ENCODE results near the gene OSBPL3. TPM values are rescaled to one million over a fixed set of nuclear protein-coding genes. Genes with fewer than 3 reads are reported as not detected.

The OSBPL3 gene
- total RNA-seq, 2 experiments from 2014 or later = 41.2 to 45.1 TPM

DNA sequence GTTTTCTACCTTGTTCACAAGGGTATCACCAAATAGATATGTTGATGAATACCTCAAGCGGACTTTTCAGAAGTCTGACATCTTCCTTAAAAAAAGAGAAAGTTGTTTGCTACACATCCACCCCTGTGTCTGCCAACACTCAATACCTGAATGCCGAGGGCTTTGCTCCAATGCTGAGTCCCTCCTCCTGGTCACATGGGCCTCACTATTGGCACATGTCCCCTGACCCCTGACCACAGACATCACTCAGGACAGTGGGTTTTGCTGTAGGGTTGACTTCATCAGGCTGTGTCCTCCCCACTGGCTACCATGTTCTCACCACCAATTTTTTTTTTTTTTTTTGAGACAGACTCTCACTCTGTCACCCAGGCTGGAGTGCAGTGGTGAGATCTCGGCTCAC, 76.4 kb downstream of the OSBPL3 start:
- intact Hi-C loops (cut with micrococcal nuclease) = no loop called here
- H3K27ac Mint-ChIP-seq = no peak overlapping the region
- H3K4me3 Mint-ChIP-seq = no peak overlapping the region
- peaks cover 47% of the 10 kb centered on the region for H3K4me1 Mint-ChIP-seq (ENCODE audit: low read depth)
- no peak for DNase-seq
- H3K9me3 Mint-ChIP-seq = no peaks in the 10 kb centered on the region
- H3K27me3 Mint-ChIP-seq = no peaks in the 10 kb centered on the region
- CTCF ChIA-PET = no interaction called here
- POLR2A ChIA-PET = no interaction called here
- H3K36me3 Mint-ChIP-seq = peaks cover 2% of the 10 kb centered on the region

DNA sequence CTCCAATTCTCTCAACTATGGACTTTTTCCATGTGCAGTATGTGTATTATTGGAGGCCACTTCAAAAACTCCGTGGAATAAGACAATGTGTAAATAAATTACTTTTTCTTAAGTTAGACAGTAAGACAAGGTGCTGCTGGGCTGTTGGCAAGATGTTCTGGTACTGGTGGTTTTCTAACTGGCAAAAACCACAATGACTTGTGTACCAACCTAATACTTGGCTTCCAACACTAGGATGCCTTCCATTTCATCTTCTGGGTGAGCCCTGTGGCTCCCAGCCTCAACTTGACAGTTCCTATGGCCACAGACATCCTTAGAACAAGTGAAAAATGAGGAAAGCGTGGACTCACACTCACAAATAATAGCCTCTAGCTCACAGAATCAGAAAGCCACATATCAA, 77.0 kb downstream of the OSBPL3 start:
- CTCF ChIA-PET = no interaction called here
- H3K36me3 Mint-ChIP-seq = peaks cover 3% of the 10 kb centered on the region
- H3K27me3 Mint-ChIP-seq = no peaks in the 10 kb centered on the region
- H3K4me3 Mint-ChIP-seq = no peak overlapping the region
- H3K4me1 Mint-ChIP-seq (ENCODE audit: low read depth) = peaks cover 53% of the 10 kb centered on the region
- DNase-seq = no peak
- POLR2A ChIA-PET = no interaction called here
- intact Hi-C loops (cut with micrococcal nuclease) = no loop called here
- H3K9me3 Mint-ChIP-seq = no peaks in the 10 kb centered on the region
- H3K27ac Mint-ChIP-seq = no peak overlapping the region

DNA sequence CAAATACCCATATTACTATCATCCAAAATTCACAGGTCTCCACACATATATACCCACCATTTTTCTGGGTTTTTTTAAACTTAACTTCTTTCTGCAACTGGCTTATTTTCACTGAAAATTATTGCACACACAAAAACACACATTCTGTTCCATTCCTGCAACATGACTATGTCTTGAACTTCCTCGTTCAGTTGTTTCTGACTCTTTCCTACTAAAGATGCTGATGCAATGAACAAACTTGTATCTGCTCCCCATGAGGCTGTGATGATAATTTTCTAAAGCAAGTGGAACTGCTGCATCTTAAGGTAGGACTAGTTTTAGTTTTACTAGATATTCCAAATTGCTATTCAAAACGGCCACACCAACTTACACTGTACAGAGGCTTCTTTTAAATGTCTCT, 77.7 kb downstream of the OSBPL3 start:
- ChIA-PET POLR2A (interaction anchor here (1.0 kb wide), 1 partner anchor 77 kb away, joined by 3 read pairs; no protein-coding TSS in a partner anchor), CTCF (interaction anchor here (1.0 kb wide), 1 partner anchor 168 kb away, joined by 3 read pairs; no protein-coding TSS in a partner anchor)
- no peak for DNase-seq
- no peak overlapping the region for H3K27ac Mint-ChIP-seq
- H3K27me3 Mint-ChIP-seq = no peaks in the 10 kb centered on the region
- intact Hi-C loops (cut with micrococcal nuclease) = no loop called here
- H3K4me3 Mint-ChIP-seq = no peak overlapping the region
- H3K9me3 Mint-ChIP-seq = no peaks in the 10 kb centered on the region
- H3K36me3 Mint-ChIP-seq = peaks cover 3% of the 10 kb centered on the region
- H3K4me1 Mint-ChIP-seq (ENCODE audit: low read depth) = peaks cover 53% of the 10 kb centered on the region

DNA sequence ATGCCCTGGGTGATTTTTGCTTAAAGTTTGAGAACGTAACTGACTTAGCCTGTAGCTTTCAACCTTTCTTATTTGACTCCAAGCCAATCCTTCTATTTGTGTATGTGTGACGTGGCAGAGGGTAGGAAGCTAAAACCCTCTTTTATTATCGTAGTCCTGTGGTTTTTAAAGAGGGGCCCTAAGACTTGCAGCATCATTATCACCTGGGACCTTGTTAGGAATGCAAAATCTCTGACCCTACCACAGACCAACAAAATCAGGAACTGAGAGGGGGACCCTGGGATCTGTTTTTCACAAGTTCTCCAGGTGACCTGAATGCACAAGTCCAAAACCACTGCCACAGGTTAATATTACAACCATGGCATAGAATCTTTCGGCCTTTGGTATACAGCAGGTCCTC, 80.1 kb downstream of the OSBPL3 start:
- Mint-ChIP-seq H3K4me1 (ENCODE audit: low read depth) (peaks cover 72% of the 10 kb centered on the region), H3K36me3 (peaks cover 3% of the 10 kb centered on the region), H3K9me3 (no peaks in the 10 kb centered on the region), H3K27ac (no peak overlapping the region), H3K27me3 (no peaks in the 10 kb centered on the region), H3K4me3 (no peak overlapping the region)
- intact Hi-C loops (cut with micrococcal nuclease) = no loop called here
- POLR2A ChIA-PET = interaction anchor here (0.8 kb wide), 1 partner anchor 80 kb away, joined by 3 read pairs; the partner anchor contains the start of gene OSBPL3
- CTCF ChIA-PET = interaction anchor here (1.2 to 1.6 kb wide), 4 partner anchors 12 to 170 kb away, joined by 3 to 5 read pairs (median 4); no protein-coding TSS in a partner anchor
- no peak for DNase-seq

DNA sequence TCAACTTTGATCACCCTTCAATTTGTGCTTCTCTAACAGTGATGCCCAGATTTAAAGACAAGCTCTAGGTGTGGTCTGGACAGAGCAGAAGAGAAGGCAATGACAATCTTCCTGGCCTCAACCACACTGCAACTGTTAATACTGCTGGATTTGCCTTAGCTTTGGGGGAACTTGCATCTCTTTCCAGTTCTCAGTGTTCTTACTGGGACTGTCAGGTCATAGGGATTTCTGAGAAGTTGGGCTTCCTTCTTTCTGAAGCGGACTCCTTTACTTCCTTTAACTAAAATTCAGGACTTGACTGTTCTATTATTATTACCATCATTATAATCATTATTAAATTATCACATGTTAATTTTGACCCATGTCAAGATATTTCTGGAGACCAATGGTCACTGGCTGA, 80.8 kb downstream of the OSBPL3 start:
- Mint-ChIP-seq H3K36me3 (peaks cover 3% of the 10 kb centered on the region), H3K4me1 (ENCODE audit: low read depth) (peaks cover 80% of the 10 kb centered on the region), H3K9me3 (no peaks in the 10 kb centered on the region), H3K27ac (peak overlapping the region; percentile 67), H3K4me3 (no peak overlapping the region), H3K27me3 (no peaks in the 10 kb centered on the region)
- ChIA-PET CTCF (interaction anchor here (1.1 to 1.3 kb wide), 3 partner anchors 14 to 87 kb away, joined by 3 to 4 read pairs (median 4); no protein-coding TSS in a partner anchor), POLR2A (interaction anchor here (1.0 to 1.6 kb wide), 4 partner anchors 11 to 82 kb away, joined by 3 to 8 read pairs (median 4); partner anchors contain the start of gene OSBPL3)
- DNase-seq = no peak
- intact Hi-C loops (cut with micrococcal nuclease) = no loop called here

DNA sequence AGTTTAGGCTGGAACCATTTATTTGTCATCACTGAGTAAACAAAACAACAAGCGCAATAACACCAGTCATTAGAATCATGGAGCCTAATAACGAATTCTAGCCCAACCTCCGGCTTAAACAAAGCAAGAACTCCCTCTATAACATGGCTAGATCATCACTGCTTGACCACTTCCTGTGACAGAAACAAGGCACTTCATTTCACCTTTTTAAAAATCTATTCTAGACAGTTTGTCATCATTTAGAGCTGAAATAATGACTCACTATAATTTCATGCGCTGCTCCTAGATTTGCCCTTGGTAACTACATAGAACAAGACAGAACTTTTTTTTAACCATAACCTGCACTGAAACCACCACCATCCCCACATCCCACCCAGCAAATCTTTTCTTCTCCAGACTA, 81.3 kb downstream of the OSBPL3 start:
- no peak for DNase-seq
- Mint-ChIP-seq H3K36me3 (peaks cover 3% of the 10 kb centered on the region), H3K4me3 (no peak overlapping the region), H3K27me3 (no peaks in the 10 kb centered on the region), H3K9me3 (no peaks in the 10 kb centered on the region), H3K27ac (peak overlapping the region; percentile 67), H3K4me1 (ENCODE audit: low read depth) (peaks cover 79% of the 10 kb centered on the region)
- intact Hi-C loops (cut with micrococcal nuclease) = loop anchor here (1.0 kb wide), 5 partner anchors 9 to 77 kb away; no protein-coding TSS in a partner anchor
- ChIA-PET CTCF (interaction anchor here (1.1 to 1.3 kb wide), 2 partner anchors 78 to 86 kb away, joined by 3 to 4 read pairs; no protein-coding TSS in a partner anchor), POLR2A (interaction anchor here (1.0 to 1.6 kb wide), 4 partner anchors 11 to 83 kb away, joined by 3 to 8 read pairs (median 4); partner anchors contain the start of gene OSBPL3)

DNA sequence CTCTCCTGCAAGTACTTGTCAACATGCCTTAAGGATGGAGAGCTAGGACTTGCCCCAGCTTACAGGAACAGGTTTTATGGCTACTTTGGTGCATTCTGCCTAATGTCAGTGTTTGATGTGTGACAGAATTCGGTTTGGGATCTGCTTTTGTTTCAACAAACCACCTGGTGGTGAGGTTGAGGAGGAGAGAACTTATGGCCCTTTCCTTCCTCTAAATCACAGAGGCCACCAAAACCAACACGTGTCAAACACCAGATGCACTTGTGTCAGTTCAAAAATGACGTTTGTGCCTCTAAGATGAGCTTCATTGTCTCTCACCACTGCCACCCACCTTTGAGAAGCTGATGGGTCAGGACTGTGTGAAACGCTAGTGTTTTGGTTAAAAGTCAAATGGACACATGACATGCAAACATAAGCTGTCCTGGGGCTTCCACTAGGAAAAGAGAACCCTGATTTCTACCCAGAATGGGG, 83.9 kb downstream of the OSBPL3 start:
- Mint-ChIP-seq H3K36me3 (peaks cover 7% of the 10 kb centered on the region), H3K9me3 (no peaks in the 10 kb centered on the region), H3K4me3 (no peak overlapping the region), H3K27ac (peak overlapping the region; percentile 54), H3K4me1 (ENCODE audit: low read depth) (peaks cover 71% of the 10 kb centered on the region), H3K27me3 (no peaks in the 10 kb centered on the region)
- ChIA-PET CTCF (interaction anchor here (0.9 to 1.5 kb wide), 6 partner anchors 11 to 174 kb away, joined by 3 to 4 read pairs (median 4); partner anchors contain the start of gene OSBPL3), POLR2A (interaction anchor here (1.2 kb wide), 1 partner anchor 12 kb away, joined by 5 read pairs; no protein-coding TSS in a partner anchor)
- intact Hi-C loops (cut with micrococcal nuclease) = no loop called here
- peak; percentile 38 for DNase-seq

DNA sequence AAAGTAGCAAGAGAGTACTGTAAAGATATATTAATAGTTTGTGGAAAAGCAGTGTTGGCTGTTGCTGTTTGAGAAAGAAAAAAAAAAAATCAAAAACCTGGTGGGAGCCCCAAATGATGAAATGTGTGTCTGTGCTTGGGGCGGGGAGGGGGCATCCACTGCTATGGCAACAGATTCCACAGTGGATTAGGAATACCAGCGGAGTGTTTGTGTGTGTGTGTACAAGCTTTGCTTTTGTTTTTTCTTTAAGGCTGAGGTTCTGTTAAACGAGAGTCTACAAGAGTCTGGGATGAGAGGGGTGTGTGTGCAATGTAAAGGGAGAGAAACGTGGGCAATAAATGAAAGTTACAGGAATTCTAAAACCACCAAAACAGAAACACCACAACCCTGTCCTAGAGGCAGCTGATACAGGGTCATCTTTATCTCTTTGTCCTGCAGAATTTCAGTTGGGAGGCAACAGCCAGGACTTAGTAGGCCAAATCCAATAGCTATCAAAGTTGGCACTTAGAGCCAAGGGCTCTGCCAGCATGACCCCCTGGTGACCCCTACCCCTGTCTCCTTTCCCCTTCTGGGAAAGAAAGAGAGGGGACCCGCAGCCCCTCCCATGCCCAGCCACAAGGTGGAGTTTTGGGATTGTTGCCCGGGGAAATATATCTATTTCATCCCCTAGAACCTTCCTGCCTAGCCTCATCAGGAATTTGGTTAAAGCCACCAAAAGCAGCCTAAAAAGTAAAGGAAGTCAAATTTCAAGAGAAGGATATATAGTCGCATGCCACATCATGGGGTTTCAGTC, 85.4 kb downstream of the OSBPL3 start:
- CTCF ChIA-PET = interaction anchor here (0.7 to 1.6 kb wide), 6 partner anchors 10 to 204 kb away, joined by 3 to 4 read pairs (median 4); no protein-coding TSS in a partner anchor
- H3K36me3 Mint-ChIP-seq = peaks cover 18% of the 10 kb centered on the region
- H3K27me3 Mint-ChIP-seq = no peaks in the 10 kb centered on the region
- POLR2A ChIA-PET = interaction anchor here (0.6 kb wide), 1 partner anchor 126 kb away, joined by 3 read pairs; no protein-coding TSS in a partner anchor
- no peak overlapping the region for H3K4me3 Mint-ChIP-seq
- intact Hi-C loops (cut with micrococcal nuclease) = no loop called here
- no peak for DNase-seq
- no peak overlapping the region for H3K27ac Mint-ChIP-seq
- no peaks in the 10 kb centered on the region for H3K9me3 Mint-ChIP-seq
- H3K4me1 Mint-ChIP-seq (ENCODE audit: low read depth) = peaks cover 67% of the 10 kb centered on the region

DNA sequence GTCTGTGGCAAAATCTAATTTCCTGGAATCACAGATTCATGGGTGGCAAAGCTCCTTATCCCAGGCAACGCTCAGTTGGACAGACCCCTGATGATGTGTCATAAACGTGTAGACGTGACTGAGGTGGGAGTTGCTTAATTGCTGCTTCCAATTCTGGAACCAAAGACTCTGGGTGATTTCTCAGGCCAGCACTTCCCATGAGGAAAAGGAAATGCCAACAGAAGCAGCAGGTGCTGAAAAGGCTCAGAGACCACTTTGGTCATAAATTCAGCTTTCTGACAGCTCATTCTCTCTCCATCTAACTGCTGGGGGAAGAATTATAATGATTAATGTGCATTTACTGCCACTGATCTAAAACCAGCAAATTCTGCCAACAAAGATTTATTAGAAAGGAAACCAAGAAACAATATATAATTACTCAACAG, 88.7 kb downstream of the OSBPL3 start:
- ChIA-PET CTCF (interaction anchor here (0.6 to 2.0 kb wide), 2 partner anchors 8 to 10 kb away, joined by 3 to 5 read pairs; no protein-coding TSS in a partner anchor), POLR2A (no interaction called here)
- no peak for DNase-seq
- intact Hi-C loops (cut with micrococcal nuclease) = no loop called here
- H3K36me3 Mint-ChIP-seq = peaks cover 28% of the 10 kb centered on the region
- H3K4me1 Mint-ChIP-seq (ENCODE audit: low read depth) = peaks cover 58% of the 10 kb centered on the region
- no peak overlapping the region for H3K27ac Mint-ChIP-seq
- no peaks in the 10 kb centered on the region for H3K9me3 Mint-ChIP-seq
- no peak overlapping the region for H3K4me3 Mint-ChIP-seq
- no peaks in the 10 kb centered on the region for H3K27me3 Mint-ChIP-seq

DNA sequence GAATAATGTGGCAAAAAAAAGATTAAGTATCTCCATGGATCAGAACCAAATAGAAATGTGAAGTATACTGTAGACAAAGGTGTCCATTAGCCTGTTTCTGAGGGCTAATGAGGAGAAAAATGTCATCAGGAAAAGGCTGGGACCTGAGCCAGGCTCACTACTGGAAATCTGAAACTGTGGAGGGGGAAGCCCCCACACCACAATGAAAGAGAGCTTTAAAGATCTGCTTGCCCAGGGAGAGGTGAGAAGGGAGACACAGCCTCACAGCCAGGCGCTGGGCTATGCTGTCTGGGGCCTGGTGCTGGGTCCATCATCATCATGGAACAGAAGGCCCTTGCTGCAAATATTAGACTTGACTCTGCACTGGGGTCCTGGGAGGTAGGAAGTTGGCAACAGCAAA, 90.4 kb downstream of the OSBPL3 start:
- CTCF ChIA-PET = interaction anchor here (0.8 to 0.9 kb wide), 2 partner anchors 92 to 204 kb away, joined by 4 read pairs; no protein-coding TSS in a partner anchor
- Mint-ChIP-seq H3K9me3 (no peaks in the 10 kb centered on the region), H3K36me3 (peaks cover 30% of the 10 kb centered on the region), H3K4me3 (no peak overlapping the region), H3K27ac (no peak overlapping the region), H3K4me1 (ENCODE audit: low read depth) (peaks cover 57% of the 10 kb centered on the region), H3K27me3 (no peaks in the 10 kb centered on the region)
- no peak for DNase-seq
- POLR2A ChIA-PET = no interaction called here
- intact Hi-C loops (cut with micrococcal nuclease) = no loop called here

DNA sequence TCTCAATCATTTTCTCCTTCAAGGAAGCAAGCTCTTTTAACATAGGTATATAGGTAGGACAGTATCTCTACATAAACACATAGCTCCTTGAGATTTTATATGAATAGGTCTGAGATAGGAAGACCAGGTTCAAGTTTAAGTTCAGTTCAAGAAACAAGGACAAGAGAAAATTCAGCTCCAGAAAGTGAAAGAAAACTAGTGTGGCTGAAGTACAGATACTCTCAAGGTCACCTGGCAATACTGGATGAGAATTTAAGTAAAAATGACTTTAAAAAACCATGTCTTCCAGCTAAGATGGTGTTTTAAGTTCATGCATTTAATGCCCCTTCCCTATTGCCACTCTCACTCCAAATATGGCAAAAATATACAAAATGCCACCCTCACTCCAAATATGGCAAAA, 91.3 kb downstream of the OSBPL3 start:
- Mint-ChIP-seq H3K4me3 (no peak overlapping the region), H3K9me3 (no peaks in the 10 kb centered on the region), H3K27ac (no peak overlapping the region), H3K27me3 (no peaks in the 10 kb centered on the region), H3K4me1 (ENCODE audit: low read depth) (peaks cover 59% of the 10 kb centered on the region), H3K36me3 (peaks cover 34% of the 10 kb centered on the region)
- no peak for DNase-seq
- ChIA-PET CTCF (interaction anchor here (0.9 kb wide), 1 partner anchor 89 kb away, joined by 3 read pairs; no protein-coding TSS in a partner anchor), POLR2A (no interaction called here)
- intact Hi-C loops (cut with micrococcal nuclease) = no loop called here

DNA sequence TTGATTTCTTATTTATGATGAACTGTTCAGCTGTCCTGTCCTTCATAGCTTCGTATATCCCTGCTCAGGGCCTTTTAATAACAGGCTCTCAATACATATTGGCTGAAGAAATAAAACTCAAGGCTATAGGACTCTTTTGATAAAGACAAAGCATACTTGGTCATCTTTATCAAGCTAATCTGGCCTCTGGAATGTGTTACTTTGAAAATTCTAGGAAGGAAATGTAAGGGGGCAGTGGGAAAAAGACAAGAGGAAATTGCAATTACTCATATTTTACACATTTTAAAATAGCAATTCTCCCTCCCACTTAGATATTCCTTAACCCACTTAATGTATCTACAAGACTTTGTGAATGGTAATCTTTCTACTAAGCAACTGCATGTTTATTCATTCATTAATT, 94.3 kb downstream of the OSBPL3 start:
- peaks cover 30% of the 10 kb centered on the region for H3K36me3 Mint-ChIP-seq
- peaks cover 71% of the 10 kb centered on the region for H3K4me1 Mint-ChIP-seq (ENCODE audit: low read depth)
- H3K4me3 Mint-ChIP-seq = no peak overlapping the region
- intact Hi-C loops (cut with micrococcal nuclease) = no loop called here
- no peaks in the 10 kb centered on the region for H3K27me3 Mint-ChIP-seq
- POLR2A ChIA-PET = no interaction called here
- DNase-seq = no peak
- CTCF ChIA-PET = interaction anchor here (0.6 to 1.5 kb wide), 4 partner anchors 10 to 170 kb away, joined by 3 to 5 read pairs (median 4); no protein-coding TSS in a partner anchor
- no peak overlapping the region for H3K27ac Mint-ChIP-seq
- H3K9me3 Mint-ChIP-seq = no peaks in the 10 kb centered on the region
